GM23338 (cell line): ENCODE results near the gene STAP2. TPM values are rescaled to one million over a fixed set of nuclear protein-coding genes. Genes with fewer than 3 reads are reported as not detected.

ENCODE experiments used
- ATAC-seq: fragments of 200-7000 bp; cut with Tn5 transposase; 3 replicates; pipeline ENCODE4 v1.9.1; 2020
- DNase-seq: peaks from one replicate; pipeline ENCODE4 v3.0.0-alpha.2; 2015; ENCODE audit warnings: low spot score
- H2AFZ ChIP-seq: fragments of 200-600 bp; sonication (generic); 2 replicates; pipeline ENCODE4 v1.8.0; 2016; ENCODE audit warnings: antibody characterized with exemption, mild to moderate bottlenecking, moderate library complexity
- H3F3A ChIP-seq: fragments of 200-600 bp; sonication (generic); replicated peaks from 2 replicates; pipeline ENCODE4 v1.8.0; 2017; ENCODE audit warnings: antibody characterized with exemption, mixed run types, low read depth
- H3K27ac ChIP-seq: fragments of 200-600 bp; sonication (generic); 2 replicates; pipeline ENCODE4 v1.6.1; 2016; ENCODE audit warnings: low read depth
- H3K27me3 ChIP-seq: fragments of 200-600 bp; sonication (generic); 2 replicates; pipeline ENCODE4 v1.8.0; 2016; ENCODE audit warnings: mild to moderate bottlenecking, mixed run types, moderate library complexity; ENCODE audit not compliant: insufficient read depth
- H3K36me3 ChIP-seq: fragments of 200-600 bp; sonication (generic); 2 replicates; pipeline ENCODE4 v1.8.0; 2016; ENCODE audit warnings: mild to moderate bottlenecking; ENCODE audit not compliant: insufficient read depth
- H3K4me1 ChIP-seq: fragments of 200-600 bp; sonication (generic); 2 replicates; pipeline ENCODE4 v1.8.0; 2016; ENCODE audit warnings: mild to moderate bottlenecking, moderate library complexity; ENCODE audit not compliant: insufficient read depth
- H3K4me2 ChIP-seq: fragments of 200-600 bp; sonication (generic); 2 replicates; pipeline ENCODE4 v1.7.1; 2017; ENCODE audit warnings: mixed run types
- H3K4me3 ChIP-seq: fragments of 200-600 bp; sonication (generic); 2 replicates; pipeline ENCODE4 v1.6.1; 2016; ENCODE audit warnings: mixed run types
- H3K79me2 ChIP-seq: fragments of 200-600 bp; sonication (generic); replicated peaks from 2 replicates; pipeline ENCODE4 v1.8.0; 2017; ENCODE audit warnings: mild to moderate bottlenecking; ENCODE audit not compliant: insufficient read depth
- H3K9me2 ChIP-seq: fragments of 200-600 bp; sonication (generic); 2 replicates; pipeline ENCODE4 v1.8.0; 2017; ENCODE audit not compliant: insufficient read depth
- H4K20me1 ChIP-seq: fragments of 200-600 bp; sonication (generic); replicated peaks from 2 replicates; pipeline ENCODE4 v1.8.0; 2017; ENCODE audit warnings: mild to moderate bottlenecking; ENCODE audit not compliant: insufficient read depth
- H3K27ac Mint-ChIP-seq: 2 replicates; pipeline ENCODE4 v1.8.0; 2020; ENCODE audit warnings: inconsistent platforms, mild to moderate bottlenecking, moderate library complexity, mixed read lengths
- H3K27me3 Mint-ChIP-seq: 3 replicates; pipeline ENCODE4 v1.8.0; 2022; ENCODE audit warnings: low read depth, mild to moderate bottlenecking, moderate library complexity, mixed read lengths, inconsistent platforms; ENCODE audit not compliant: insufficient read depth, poor library complexity
- H3K36me3 Mint-ChIP-seq: 3 replicates; pipeline ENCODE4 v1.8.0; 2021; ENCODE audit warnings: low read depth, mild to moderate bottlenecking, inconsistent platforms, moderate library complexity, mixed read lengths
- H3K4me1 Mint-ChIP-seq: 3 replicates; pipeline ENCODE4 v1.8.0; 2020; ENCODE audit warnings: mild to moderate bottlenecking, inconsistent platforms, mixed read lengths
- H3K4me3 Mint-ChIP-seq: 3 replicates; pipeline ENCODE4 v1.8.0; 2021; ENCODE audit warnings: moderate library complexity, mild to moderate bottlenecking, inconsistent platforms, mixed read lengths
- H3K9me3 Mint-ChIP-seq: 3 replicates; pipeline ENCODE4 v1.8.0; 2020; ENCODE audit warnings: moderate library complexity, mild to moderate bottlenecking, inconsistent platforms, mixed read lengths
- CREB1 ChIP-seq: fragments of 250-450 bp; sonication (Bioruptor Pico); IDR thresholded peaks from 2 replicates; pipeline ENCODE4 v1.5.0; 2020; ENCODE audit warnings: low read depth, mild to moderate bottlenecking, moderate library complexity
- EZH2 ChIP-seq: fragments of 200-600 bp; sonication (generic); IDR thresholded peaks from one replicate; pipeline ENCODE4 v1.8.0; 2017; ENCODE audit warnings: antibody characterized with exemption, mild to moderate bottlenecking, low read depth; ENCODE audit not compliant: unreplicated experiment
- JUNB ChIP-seq: IDR thresholded peaks from one replicate; pipeline ENCODE4 v1.6.1; 2016; ENCODE audit warnings: antibody characterized with exemption; ENCODE audit not compliant: unreplicated experiment
- POLR2AphosphoS5 ChIP-seq: IDR thresholded peaks from 2 replicates; pipeline ENCODE4 v1.6.1; 2016; ENCODE audit warnings: antibody characterized with exemption, low read depth
- STAT1 ChIP-seq: IDR thresholded peaks from one replicate; pipeline ENCODE4 v1.6.1; 2016; ENCODE audit warnings: antibody characterized with exemption; ENCODE audit not compliant: unreplicated experiment
- ZNF114 ChIP-seq: fragments of 250-450 bp; sonication (Bioruptor Pico); IDR thresholded peaks from 2 replicates; pipeline ENCODE4 v1.5.0; 2020; ENCODE audit warnings: mild to moderate bottlenecking, moderate library complexity
- ZNF331 ChIP-seq: fragments of 250-450 bp; sonication (Bioruptor Pico); IDR thresholded peaks from 2 replicates; pipeline ENCODE4 v1.5.0; 2020; ENCODE audit warnings: low read depth, mild to moderate bottlenecking, moderate library complexity
- polyA plus RNA-seq: library from polyadenylated mRNA; unstranded; fragments of >200 nt; fragmentation: Nextera tagmentation; extraction: Ambion mirVana; gene quantifications from 2 replicates; pipeline ENCODE4 v1.2.1, GENCODE V29; 2016
- total RNA-seq: library from RNA; depleted of rRNA; stranded (reverse); fragments of >200 nt; shearing (Covaris generic); gene quantifications from 2 replicates; pipeline ENCODE4 v1.2.3, GENCODE V29; 2014
- TF ChIP-seq, protein P1 (sequence below): IDR thresholded peaks from 2 replicates; pipeline ENCODE4 v1.6.1; 2016; ENCODE audit warnings: antibody characterized with exemption
- TF ChIP-seq, protein P2 (sequence below), 2 experiments: fragments of 200-600 bp in 1 of 2; sonication (generic) in 1 of 2; conservative IDR thresholded peaks; 2 replicates each; pipeline versions ENCODE4 v1.5.1 to v1.6.1; 2016 to 2017; ENCODE audit warnings: antibody characterized with exemption in 2 of 2, low read depth in 2 of 2, mild to moderate bottlenecking in 2 of 2, moderate library complexity in 1 of 2
- TF ChIP-seq, protein P3 (sequence below): IDR thresholded peaks from one replicate; pipeline ENCODE4 v1.6.1; 2018; ENCODE audit warnings: antibody characterized with exemption; ENCODE audit not compliant: unreplicated experiment
- TF ChIP-seq, protein P4 (sequence below): fragments of 250-450 bp; sonication (Bioruptor Pico); IDR thresholded peaks from 2 replicates; pipeline ENCODE4 v1.5.0; 2020; ENCODE audit warnings: mild to moderate bottlenecking, moderate library complexity

STAP2 gene
- total and polyA plus RNA-seq, 2 experiments from 2014 or later: 15.1 to 20.7 TPM

DNA sequence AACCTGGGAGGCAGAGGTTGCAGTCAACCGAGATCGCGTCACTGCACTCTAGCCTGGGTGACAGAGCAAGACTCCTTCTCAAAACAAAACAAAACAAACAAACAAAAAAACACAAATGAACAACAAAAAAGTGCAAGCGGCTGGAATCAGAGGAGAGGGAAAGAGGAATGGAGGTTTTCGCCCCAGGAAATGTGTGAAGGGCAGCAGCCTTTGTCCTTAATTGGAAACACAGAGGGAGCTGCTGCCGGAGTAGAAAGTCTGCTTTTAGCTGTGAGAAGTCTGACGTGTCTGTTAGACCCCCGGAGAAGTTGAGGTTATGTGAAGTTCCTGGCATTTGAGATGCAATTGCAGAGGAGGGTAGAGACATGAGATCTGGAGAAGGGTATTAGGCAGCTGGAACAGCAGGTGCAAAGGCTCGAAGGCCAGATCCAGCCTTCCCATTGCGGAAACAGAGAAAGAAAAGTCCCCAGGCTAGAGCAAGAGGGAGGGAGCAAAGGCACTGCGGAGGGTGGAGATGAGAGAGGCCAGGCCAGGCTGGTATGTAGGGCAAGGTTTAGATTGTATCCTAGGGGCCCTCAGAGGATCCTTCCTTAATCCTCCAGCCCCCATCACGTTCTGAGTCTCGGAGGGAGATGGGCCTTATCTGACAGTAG, 36.9 kb downstream of the STAP2 start:
- no peaks in the 10 kb centered on the region for H3K79me2 ChIP-seq
- H3K27me3 ChIP-seq: no peaks in the 10 kb centered on the region
- TF ChIP-seq ZNF114 (no peak), JUNB (no peak), ZNF331 (no peak), STAT1 (no peak), POLR2AphosphoS5 (no peak), CREB1 (CRISPR knock-in tag) (no peak), EZH2 (no peak)
- TF ChIP-seq, protein P1, sequence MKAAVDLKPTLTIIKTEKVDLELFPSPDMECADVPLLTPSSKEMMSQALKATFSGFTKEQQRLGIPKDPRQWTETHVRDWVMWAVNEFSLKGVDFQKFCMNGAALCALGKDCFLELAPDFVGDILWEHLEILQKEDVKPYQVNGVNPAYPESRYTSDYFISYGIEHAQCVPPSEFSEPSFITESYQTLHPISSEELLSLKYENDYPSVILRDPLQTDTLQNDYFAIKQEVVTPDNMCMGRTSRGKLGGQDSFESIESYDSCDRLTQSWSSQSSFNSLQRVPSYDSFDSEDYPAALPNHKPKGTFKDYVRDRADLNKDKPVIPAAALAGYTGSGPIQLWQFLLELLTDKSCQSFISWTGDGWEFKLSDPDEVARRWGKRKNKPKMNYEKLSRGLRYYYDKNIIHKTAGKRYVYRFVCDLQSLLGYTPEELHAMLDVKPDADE: no peak
- TF ChIP-seq, protein P2, sequence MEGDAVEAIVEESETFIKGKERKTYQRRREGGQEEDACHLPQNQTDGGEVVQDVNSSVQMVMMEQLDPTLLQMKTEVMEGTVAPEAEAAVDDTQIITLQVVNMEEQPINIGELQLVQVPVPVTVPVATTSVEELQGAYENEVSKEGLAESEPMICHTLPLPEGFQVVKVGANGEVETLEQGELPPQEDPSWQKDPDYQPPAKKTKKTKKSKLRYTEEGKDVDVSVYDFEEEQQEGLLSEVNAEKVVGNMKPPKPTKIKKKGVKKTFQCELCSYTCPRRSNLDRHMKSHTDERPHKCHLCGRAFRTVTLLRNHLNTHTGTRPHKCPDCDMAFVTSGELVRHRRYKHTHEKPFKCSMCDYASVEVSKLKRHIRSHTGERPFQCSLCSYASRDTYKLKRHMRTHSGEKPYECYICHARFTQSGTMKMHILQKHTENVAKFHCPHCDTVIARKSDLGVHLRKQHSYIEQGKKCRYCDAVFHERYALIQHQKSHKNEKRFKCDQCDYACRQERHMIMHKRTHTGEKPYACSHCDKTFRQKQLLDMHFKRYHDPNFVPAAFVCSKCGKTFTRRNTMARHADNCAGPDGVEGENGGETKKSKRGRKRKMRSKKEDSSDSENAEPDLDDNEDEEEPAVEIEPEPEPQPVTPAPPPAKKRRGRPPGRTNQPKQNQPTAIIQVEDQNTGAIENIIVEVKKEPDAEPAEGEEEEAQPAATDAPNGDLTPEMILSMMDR (conservative IDR thresholded peaks at IDR 0.05; ENCODE audit: low read depth in 2 of 2): no peak
- TF ChIP-seq, protein P3, sequence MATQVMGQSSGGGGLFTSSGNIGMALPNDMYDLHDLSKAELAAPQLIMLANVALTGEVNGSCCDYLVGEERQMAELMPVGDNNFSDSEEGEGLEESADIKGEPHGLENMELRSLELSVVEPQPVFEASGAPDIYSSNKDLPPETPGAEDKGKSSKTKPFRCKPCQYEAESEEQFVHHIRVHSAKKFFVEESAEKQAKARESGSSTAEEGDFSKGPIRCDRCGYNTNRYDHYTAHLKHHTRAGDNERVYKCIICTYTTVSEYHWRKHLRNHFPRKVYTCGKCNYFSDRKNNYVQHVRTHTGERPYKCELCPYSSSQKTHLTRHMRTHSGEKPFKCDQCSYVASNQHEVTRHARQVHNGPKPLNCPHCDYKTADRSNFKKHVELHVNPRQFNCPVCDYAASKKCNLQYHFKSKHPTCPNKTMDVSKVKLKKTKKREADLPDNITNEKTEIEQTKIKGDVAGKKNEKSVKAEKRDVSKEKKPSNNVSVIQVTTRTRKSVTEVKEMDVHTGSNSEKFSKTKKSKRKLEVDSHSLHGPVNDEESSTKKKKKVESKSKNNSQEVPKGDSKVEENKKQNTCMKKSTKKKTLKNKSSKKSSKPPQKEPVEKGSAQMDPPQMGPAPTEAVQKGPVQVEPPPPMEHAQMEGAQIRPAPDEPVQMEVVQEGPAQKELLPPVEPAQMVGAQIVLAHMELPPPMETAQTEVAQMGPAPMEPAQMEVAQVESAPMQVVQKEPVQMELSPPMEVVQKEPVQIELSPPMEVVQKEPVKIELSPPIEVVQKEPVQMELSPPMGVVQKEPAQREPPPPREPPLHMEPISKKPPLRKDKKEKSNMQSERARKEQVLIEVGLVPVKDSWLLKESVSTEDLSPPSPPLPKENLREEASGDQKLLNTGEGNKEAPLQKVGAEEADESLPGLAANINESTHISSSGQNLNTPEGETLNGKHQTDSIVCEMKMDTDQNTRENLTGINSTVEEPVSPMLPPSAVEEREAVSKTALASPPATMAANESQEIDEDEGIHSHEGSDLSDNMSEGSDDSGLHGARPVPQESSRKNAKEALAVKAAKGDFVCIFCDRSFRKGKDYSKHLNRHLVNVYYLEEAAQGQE: no peak
- TF ChIP-seq, protein P4, sequence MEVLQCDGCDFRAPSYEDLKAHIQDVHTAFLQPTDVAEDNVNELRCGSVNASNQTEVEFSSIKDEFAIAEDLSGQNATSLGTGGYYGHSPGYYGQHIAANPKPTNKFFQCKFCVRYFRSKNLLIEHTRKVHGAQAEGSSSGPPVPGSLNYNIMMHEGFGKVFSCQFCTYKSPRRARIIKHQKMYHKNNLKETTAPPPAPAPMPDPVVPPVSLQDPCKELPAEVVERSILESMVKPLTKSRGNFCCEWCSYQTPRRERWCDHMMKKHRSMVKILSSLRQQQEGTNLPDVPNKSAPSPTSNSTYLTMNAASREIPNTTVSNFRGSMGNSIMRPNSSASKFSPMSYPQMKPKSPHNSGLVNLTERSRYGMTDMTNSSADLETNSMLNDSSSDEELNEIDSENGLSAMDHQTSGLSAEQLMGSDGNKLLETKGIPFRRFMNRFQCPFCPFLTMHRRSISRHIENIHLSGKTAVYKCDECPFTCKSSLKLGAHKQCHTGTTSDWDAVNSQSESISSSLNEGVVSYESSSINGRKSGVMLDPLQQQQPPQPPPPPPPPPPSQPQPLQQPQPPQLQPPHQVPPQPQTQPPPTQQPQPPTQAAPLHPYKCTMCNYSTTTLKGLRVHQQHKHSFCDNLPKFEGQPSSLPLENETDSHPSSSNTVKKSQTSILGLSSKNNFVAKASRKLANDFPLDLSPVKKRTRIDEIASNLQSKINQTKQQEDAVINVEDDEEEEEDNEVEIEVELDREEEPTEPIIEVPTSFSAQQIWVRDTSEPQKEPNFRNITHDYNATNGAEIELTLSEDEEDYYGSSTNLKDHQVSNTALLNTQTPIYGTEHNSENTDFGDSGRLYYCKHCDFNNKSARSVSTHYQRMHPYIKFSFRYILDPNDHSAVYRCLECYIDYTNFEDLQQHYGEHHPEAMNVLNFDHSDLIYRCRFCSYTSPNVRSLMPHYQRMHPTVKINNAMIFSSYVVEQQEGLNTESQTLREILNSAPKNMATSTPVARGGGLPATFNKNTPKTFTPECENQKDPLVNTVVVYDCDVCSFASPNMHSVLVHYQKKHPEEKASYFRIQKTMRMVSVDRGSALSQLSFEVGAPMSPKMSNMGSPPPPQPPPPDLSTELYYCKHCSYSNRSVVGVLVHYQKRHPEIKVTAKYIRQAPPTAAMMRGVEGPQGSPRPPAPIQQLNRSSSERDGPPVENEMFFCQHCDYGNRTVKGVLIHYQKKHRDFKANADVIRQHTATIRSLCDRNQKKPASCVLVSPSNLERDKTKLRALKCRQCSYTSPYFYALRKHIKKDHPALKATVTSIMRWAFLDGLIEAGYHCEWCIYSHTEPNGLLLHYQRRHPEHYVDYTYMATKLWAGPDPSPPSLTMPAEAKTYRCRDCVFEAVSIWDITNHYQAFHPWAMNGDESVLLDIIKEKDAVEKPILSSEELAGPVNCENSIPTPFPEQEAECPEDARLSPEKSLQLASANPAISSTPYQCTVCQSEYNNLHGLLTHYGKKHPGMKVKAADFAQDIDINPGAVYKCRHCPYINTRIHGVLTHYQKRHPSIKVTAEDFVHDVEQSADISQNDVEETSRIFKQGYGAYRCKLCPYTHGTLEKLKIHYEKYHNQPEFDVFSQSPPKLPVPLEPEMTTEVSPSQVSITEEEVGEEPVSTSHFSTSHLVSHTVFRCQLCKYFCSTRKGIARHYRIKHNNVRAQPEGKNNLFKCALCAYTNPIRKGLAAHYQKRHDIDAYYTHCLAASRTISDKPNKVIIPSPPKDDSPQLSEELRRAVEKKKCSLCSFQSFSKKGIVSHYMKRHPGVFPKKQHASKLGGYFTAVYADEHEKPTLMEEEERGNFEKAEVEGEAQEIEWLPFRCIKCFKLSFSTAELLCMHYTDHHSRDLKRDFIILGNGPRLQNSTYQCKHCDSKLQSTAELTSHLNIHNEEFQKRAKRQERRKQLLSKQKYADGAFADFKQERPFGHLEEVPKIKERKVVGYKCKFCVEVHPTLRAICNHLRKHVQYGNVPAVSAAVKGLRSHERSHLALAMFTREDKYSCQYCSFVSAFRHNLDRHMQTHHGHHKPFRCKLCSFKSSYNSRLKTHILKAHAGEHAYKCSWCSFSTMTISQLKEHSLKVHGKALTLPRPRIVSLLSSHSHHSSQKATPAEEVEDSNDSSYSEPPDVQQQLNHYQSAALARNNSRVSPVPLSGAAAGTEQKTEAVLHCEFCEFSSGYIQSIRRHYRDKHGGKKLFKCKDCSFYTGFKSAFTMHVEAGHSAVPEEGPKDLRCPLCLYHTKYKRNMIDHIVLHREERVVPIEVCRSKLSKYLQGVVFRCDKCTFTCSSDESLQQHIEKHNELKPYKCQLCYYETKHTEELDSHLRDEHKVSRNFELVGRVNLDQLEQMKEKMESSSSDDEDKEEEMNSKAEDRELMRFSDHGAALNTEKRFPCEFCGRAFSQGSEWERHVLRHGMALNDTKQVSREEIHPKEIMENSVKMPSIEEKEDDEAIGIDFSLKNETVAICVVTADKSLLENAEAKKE (CRISPR knock-in tag): no peak
- Mint-ChIP-seq H3K4me1 (peaks cover 15% of the 10 kb centered on the region), H3K9me3 (no peaks in the 10 kb centered on the region; the same call in 2 of the 3 replicates), H3K27me3 (peaks cover 8% of the 10 kb centered on the region), H3K4me3 (no peak overlapping the region; the same call in 2 of the 3 replicates), H3K36me3 (peaks cover 11% of the 10 kb centered on the region), H3K27ac (no peak overlapping the region)
- H3K9me2 ChIP-seq: no peaks in the 10 kb centered on the region
- H3K4me3 ChIP-seq: no peak overlapping the region
- no peaks in the 10 kb centered on the region for H4K20me1 ChIP-seq
- no peaks in the 10 kb centered on the region; the same call in 1 of the 2 replicates for H3K4me1 ChIP-seq
- no peak for DNase-seq
- H3K4me2 ChIP-seq: no peak overlapping the region
- H3F3A ChIP-seq: 0 out of 2 replicates have a peak, but pooled peaks cover 8% of the 10 kb centered on the region
- H2AFZ ChIP-seq: peak overlapping the region; percentile 75; the same call in 1 of the 2 replicates
- no peaks in the 10 kb centered on the region for H3K36me3 ChIP-seq
- ATAC-seq: no peak
- H3K27ac ChIP-seq: no peak overlapping the region
